Kidney (tissue), 14 donors: ENCODE results near the gene RGS6. TPM values are rescaled to one million over a fixed set of nuclear protein-coding genes. Genes with fewer than 3 reads are reported as not detected.

Experiments
- DNase-seq, 5 donors: peaks; one replicate each; pipeline ENCODE4 v3.0.0-alpha.2; 2013 to 2020
- FAIRE-seq: peaks from 2 replicates; lab custom pipeline; 2012; peaks lifted over from hg19 to GRCh38; lab: Jason Lieb, UNC
- H3K27ac ChIP-seq, 2 donors: one replicate each; pipeline ENCODE4 v1.7.0; 2013; ENCODE audit warnings: low read depth in 2 of 2, low read length in 2 of 2, inconsistent platforms in 1 of 2
- H3K27me3 ChIP-seq: one replicate; pipeline ENCODE4 v1.7.1; 2013; ENCODE audit warnings: low read length, inconsistent platforms; ENCODE audit not compliant: control insufficient read depth, insufficient read depth
- H3K36me3 ChIP-seq, 3 donors: one replicate each; pipeline versions ENCODE4 v1.7.0 to v1.7.1; 2013; ENCODE audit warnings: low read length in 3 of 3, control low read depth in 1 of 3, inconsistent platforms in 1 of 3; ENCODE audit not compliant: insufficient read depth in 3 of 3, control insufficient read depth in 2 of 3
- H3K4me1 ChIP-seq, 3 donors: one replicate each; pipeline versions ENCODE4 v1.7.0 to v1.7.1; 2013; ENCODE audit warnings: low read length in 3 of 3, inconsistent platforms in 1 of 3, low read depth in 1 of 3; ENCODE audit not compliant: control insufficient read depth in 2 of 3, insufficient read depth in 2 of 3
- H3K4me3 ChIP-seq, 3 donors: one replicate each; pipeline versions ENCODE4 v1.7.0 to v1.8.1; 2013; ENCODE audit warnings: low read length in 3 of 3, control low read depth in 1 of 3, inconsistent platforms in 1 of 3
- H3K9ac ChIP-seq, 3 donors: one replicate each; pipeline versions ENCODE4 v1.7.0 to v1.7.1; 2013; ENCODE audit warnings: low read length in 3 of 3, control low read depth in 1 of 3, inconsistent platforms in 1 of 3
- H3K9me3 ChIP-seq, 3 donors: one replicate each; pipeline versions ENCODE4 v1.7.0 to v1.7.1; 2013; ENCODE audit warnings: low read length in 3 of 3, control low read depth in 1 of 3, inconsistent platforms in 1 of 3; ENCODE audit not compliant: control insufficient read depth in 2 of 3, insufficient read depth in 1 of 3
- intact Hi-C: fragments of 100-400 bp; cut with DNase I; formaldehyde crosslinking; loops from one replicate; pipeline ENCODE4 v1.11.1; 2022
- polyA plus RNA-seq: library from polyadenylated mRNA; stranded (reverse); fragments of 350-450 nt; fragmentation: Illumina TruSeq; extraction: RNeasy Lipid Tissue Mini Kit (QIAGEN cat#74804); gene quantifications from one replicate; pipeline ENCODE4 v1.2.3, GENCODE V29; 2014; ENCODE audit warnings: low read depth, low replicate concordance; ENCODE audit not compliant: insufficient read depth
- total RNA-seq: library from RNA; stranded (reverse); fragmentation: NEBNext Ultra II Directional; extraction: Animal tissue kit (Norgen Biotek cat#: 25700); gene quantifications from one replicate; pipeline ENCODE4 v1.2.1, GENCODE V29; 2021
- TF ChIP-seq, protein P1 (sequence below): IDR thresholded peaks from 3 replicates; pipeline ENCODE4 v1.5.1; 2012; ENCODE audit warnings: mild to moderate bottlenecking, moderate library complexity, borderline replicate concordance; ENCODE audit not compliant: insufficient read depth; ENCODE audit errors: extremely low read depth
- donor health status: control.
- donor health status: control.
- donor health status: control.
- donor health status: control.
- donor health status: control.
- donor health status: DM: yes; HTN: yes; CAD: no.
- donor health status: Normal renal cell carcinoma (clear cell type).

RGS6 gene
- total and polyA plus RNA-seq, 2 donors from 2014 or later, result 1.1 to 1.4 TPM

DNA sequence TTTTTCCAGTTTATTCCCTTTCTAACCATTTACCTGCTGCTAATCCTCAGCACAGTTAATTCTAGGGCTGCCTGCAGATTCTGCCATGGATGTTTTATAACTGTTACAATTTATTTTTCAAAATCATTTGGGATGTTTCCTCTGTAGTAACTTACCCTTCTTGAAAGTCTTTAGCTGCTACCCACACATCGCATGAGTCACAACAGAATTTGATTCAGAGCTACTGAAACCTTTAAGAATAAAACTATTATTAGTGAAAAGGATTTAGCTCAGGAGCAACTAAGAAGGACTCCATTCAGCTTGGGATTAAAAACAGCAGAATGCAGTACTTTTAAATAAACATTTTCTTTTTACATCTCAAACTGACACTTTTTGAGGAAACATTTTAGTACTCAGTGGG lies 41.7 kb upstream of the RGS6 start:
- Histone ChIP-seq H3K4me1 (no peaks in the 10 kb centered on the region), H3K27ac (no peak overlapping the region), H3K27me3 (no peaks in the 10 kb centered on the region), H3K4me3 (no peak overlapping the region), H3K36me3 (no peaks in the 10 kb centered on the region), H3K9ac (no peak overlapping the region), H3K9me3 (peaks cover 0 to 8% (median 5%) of the 10 kb centered on the region in 3 donors)
- TF ChIP-seq, protein P1, sequence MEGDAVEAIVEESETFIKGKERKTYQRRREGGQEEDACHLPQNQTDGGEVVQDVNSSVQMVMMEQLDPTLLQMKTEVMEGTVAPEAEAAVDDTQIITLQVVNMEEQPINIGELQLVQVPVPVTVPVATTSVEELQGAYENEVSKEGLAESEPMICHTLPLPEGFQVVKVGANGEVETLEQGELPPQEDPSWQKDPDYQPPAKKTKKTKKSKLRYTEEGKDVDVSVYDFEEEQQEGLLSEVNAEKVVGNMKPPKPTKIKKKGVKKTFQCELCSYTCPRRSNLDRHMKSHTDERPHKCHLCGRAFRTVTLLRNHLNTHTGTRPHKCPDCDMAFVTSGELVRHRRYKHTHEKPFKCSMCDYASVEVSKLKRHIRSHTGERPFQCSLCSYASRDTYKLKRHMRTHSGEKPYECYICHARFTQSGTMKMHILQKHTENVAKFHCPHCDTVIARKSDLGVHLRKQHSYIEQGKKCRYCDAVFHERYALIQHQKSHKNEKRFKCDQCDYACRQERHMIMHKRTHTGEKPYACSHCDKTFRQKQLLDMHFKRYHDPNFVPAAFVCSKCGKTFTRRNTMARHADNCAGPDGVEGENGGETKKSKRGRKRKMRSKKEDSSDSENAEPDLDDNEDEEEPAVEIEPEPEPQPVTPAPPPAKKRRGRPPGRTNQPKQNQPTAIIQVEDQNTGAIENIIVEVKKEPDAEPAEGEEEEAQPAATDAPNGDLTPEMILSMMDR, result no peak
- DNase-seq (no peak), FAIRE-seq (no peak)
- intact Hi-C loops, result no loop called here

- intact Hi-C loops, result no loop called here
- FAIRE-seq, result no peak
Observed at GRCh38 chr14:71891185-71891584, 41.0 kb upstream of the RGS6 start.

DNA sequence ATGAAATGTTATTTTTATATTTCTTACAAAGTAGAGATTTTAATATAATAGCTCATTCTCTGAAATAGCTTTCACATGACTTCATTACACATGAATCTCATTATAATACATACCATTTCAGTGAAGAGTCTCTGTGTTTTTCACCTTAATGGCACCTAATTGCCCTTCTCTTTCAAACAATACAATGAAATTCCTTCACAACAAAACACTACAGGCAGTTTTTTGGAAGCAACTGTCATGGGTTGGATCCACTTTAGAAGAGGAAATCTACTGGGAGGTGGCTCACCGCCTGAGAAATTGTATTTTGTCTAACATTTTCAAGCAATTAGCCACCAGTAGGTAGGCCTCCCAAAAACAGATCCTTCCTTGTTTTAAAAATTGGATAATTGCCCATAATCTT lies 40.3 kb upstream of the RGS6 start:
- TF ChIP-seq, protein P1, result no peak
- H3K4me3 ChIP-seq, result no peak overlapping the region
- FAIRE-seq, result no peak
- no peaks in the 10 kb centered on the region for H3K27me3 ChIP-seq
- no peak overlapping the region for H3K27ac ChIP-seq
- H3K9me3 ChIP-seq, result peaks cover 0 to 5% (median 3%) of the 10 kb centered on the region in 3 donors
- intact Hi-C loops, result no loop called here
- DNase-seq, result no peak
- no peaks in the 10 kb centered on the region for H3K36me3 ChIP-seq
- H3K9ac ChIP-seq, result no peak overlapping the region
- no peaks in the 10 kb centered on the region for H3K4me1 ChIP-seq

More at GRCh38 chr14:71891185-71891584, 41.0 kb upstream of the RGS6 start:
- no peak overlapping the region for H3K9ac ChIP-seq
- DNase-seq, result no peak
- TF ChIP-seq, protein P1, result no peak
- no peak overlapping the region for H3K4me3 ChIP-seq
- no peaks in the 10 kb centered on the region for H3K4me1 ChIP-seq
- peaks cover 0 to 7% (median 5%) of the 10 kb centered on the region in 3 donors for H3K9me3 ChIP-seq
- no peaks in the 10 kb centered on the region for H3K36me3 ChIP-seq
- H3K27me3 ChIP-seq, result no peaks in the 10 kb centered on the region
- no peak overlapping the region for H3K27ac ChIP-seq

DNA sequence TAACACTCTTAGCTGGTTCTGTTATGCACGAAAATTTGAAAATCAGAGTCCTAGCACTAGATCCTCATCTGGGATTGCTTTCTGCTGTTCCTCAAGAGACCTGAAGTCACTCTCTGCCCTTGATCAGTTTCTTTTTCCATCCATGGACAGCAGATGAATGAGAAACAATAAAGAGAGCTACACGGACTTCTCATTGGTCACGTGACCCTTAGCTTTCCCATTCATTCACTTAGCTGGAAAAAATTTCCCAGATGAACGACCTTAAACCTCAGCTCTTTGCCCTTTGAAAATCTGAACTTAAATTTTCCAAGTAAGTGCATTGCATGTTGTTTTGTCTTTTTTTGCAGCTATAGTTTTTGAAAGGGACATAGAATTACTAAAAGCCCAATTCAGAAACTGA lies 27.2 kb upstream of the RGS6 start:
- DNase-seq, result no peak
- intact Hi-C loops, result no loop called here
- Histone ChIP-seq H3K36me3 (no peaks in the 10 kb centered on the region), H3K9ac (no peak overlapping the region), H3K9me3 (no peaks in the 10 kb centered on the region), H3K27ac (no peak overlapping the region), H3K4me3 (no peak overlapping the region), H3K27me3 (no peaks in the 10 kb centered on the region), H3K4me1 (no peaks in the 10 kb centered on the region)
- FAIRE-seq, result no peak
- TF ChIP-seq, protein P1, result no peak
